Esophagus muscularis mucosa (tissue), 4 donors: ENCODE results near the gene TPO.
"Not testable (repeated sequence)": the region's sequence is repeated elsewhere in the genome, so short reads cannot be mapped to it uniquely, and the experiment has no call there.

Source experiments
- CTCF ChIP-seq, 3 experiments: fragments of 200-600 bp in 2 of 3; fragments of 450-650 bp in 1 of 3; sonication (generic) in 2 of 3; IDR thresholded peaks; one replicate each; pipeline ENCODE4 v1.5.1; 2017 to 2019; ENCODE audit warnings: antibody characterized with exemption in 3 of 3, mild to moderate bottlenecking in 2 of 3, moderate library complexity in 1 of 3
- EP300 ChIP-seq: sonication (generic); formaldehyde crosslinking; IDR thresholded peaks from one replicate; pipeline ENCODE4 v1.6.1; 2017; ENCODE audit warnings: antibody characterized with exemption
- POLR2A ChIP-seq: fragments of 450-650 bp; IDR thresholded peaks from one replicate; pipeline ENCODE4 v1.6.1; 2017; ENCODE audit warnings: antibody characterized with exemption, moderate library complexity, mild to moderate bottlenecking, low read depth
- POLR2AphosphoS5 ChIP-seq, 2 donors: sonication (generic); formaldehyde crosslinking; IDR thresholded peaks; one replicate each; pipeline ENCODE4 v1.6.1; 2017; ENCODE audit warnings: antibody characterized with exemption in 2 of 2

GRCh38 chr2:1414901-1415300, 1.6 kb downstream of the TPO start:
- TF ChIP-seq CTCF (IDR thresholded peaks at IDR 0.05); POLR2A; EP300; POLR2AphosphoS5 (IDR thresholded peaks at IDR 0.05): not testable (repeated sequence)
